Heart left ventricle (tissue), 13 donors: ENCODE data around the gene ITPR2.

Source experiments
- POLR2A ChIP-seq, 2 donors: fragments of 450-650 bp; IDR thresholded peaks; one replicate each; pipeline ENCODE4 v1.6.1; 2017; ENCODE audit warnings: antibody characterized with exemption in 2 of 2, mild to moderate bottlenecking in 2 of 2, moderate library complexity in 2 of 2
- TF ChIP-seq, protein P1 (sequence below), 12 donors: fragments of 200-600 bp; sonication (generic) in 4 of 12; IDR thresholded peaks; one replicate each; pipeline versions ENCODE4 v1.5.0 to v1.8.0; 2018 to 2022; ENCODE audit warnings: antibody characterized with exemption in 12 of 12, mild to moderate bottlenecking in 5 of 12
- donor health status: ischemic (EF 13 %, LVEDD 7.1; RV severe dilation, severe dysfunction).
- donor health status: DM: no; HTN: yes; CAD: no.
- donor health status: DM: no; HTN: no; CAD: no.
- donor health status: ischemic (EF 25% LVEDD 6.9; RV normal size, moderate dysfunction).
- donor health status: ischemic (EF 25% LVEDD 5.7; RV mildly dilated, moderate dysfunction).
- donor health status: ischemic (EF 35%, LVEDD 5.7; RV mildly dilated, moderate dysfunction).
- donor health status: nonischemic (EF 11% LVEDD 7.7; RV severe dilation, severe dysfunction).
- donor health status: DM: yes; HTN: yes; CAD: no.
- donor health status: PGD.
- donor health status: ischemic (EF 29% LVEDD 5.4; RV normal size, mild dysfunction).
- donor health status: nonischemic (EF 23%, LVEDD 6.1; RV moderate dilation, normal function).

DNA sequence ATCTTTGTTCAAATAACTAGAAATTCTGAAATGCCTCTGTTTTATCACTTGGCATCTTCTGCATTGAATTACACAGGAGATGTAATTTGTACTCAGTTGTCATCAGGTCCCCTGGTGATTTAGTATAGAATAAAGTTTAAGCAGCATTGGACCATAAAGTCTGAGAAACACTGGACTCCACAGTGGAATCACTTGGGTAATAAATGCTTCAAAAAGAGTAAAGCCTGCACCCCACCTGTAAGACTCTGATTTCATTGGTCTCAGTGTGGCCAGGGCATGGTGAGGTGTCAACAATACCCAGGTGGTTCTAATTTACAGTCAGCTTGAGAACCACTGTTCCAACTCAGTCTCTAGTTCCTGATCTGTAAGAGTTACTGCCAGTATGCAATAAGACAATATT is 148.9 kb downstream of the ITPR2 start:
- TF ChIP-seq POLR2A (IDR thresholded peaks at IDR 0.05): no peak
- TF ChIP-seq, protein P1, sequence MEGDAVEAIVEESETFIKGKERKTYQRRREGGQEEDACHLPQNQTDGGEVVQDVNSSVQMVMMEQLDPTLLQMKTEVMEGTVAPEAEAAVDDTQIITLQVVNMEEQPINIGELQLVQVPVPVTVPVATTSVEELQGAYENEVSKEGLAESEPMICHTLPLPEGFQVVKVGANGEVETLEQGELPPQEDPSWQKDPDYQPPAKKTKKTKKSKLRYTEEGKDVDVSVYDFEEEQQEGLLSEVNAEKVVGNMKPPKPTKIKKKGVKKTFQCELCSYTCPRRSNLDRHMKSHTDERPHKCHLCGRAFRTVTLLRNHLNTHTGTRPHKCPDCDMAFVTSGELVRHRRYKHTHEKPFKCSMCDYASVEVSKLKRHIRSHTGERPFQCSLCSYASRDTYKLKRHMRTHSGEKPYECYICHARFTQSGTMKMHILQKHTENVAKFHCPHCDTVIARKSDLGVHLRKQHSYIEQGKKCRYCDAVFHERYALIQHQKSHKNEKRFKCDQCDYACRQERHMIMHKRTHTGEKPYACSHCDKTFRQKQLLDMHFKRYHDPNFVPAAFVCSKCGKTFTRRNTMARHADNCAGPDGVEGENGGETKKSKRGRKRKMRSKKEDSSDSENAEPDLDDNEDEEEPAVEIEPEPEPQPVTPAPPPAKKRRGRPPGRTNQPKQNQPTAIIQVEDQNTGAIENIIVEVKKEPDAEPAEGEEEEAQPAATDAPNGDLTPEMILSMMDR (IDR thresholded peaks at IDR 0.05): no peak
